Keratinocyte (primary cell): ENCODE data around the gene DRICH1.

Experiments
- EZH2 ChIP-seq: IDR thresholded peaks from one replicate; pipeline ENCODE4 v1.6.1; 2012; ENCODE audit warnings: inconsistent platforms, mild to moderate bottlenecking, low read length, moderate library complexity
- TF ChIP-seq, protein P1 (sequence below), 3 experiments: IDR thresholded peaks in 1 of 3; conservative IDR thresholded peaks in 1 of 3; optimal IDR thresholded peaks in 1 of 3; 2 replicates in 2 of 3; 3 replicates in 1 of 3; pipeline versions ENCODE3 to v1.5.1; 2011; ENCODE audit warnings: low read length in 3 of 3, mild to moderate bottlenecking in 3 of 3, moderate library complexity in 2 of 3, control low read depth in 1 of 3, inconsistent platforms in 1 of 3; ENCODE audit not compliant: insufficient read depth in 2 of 3; ENCODE audit errors: extremely low read depth in 1 of 3

DNA sequence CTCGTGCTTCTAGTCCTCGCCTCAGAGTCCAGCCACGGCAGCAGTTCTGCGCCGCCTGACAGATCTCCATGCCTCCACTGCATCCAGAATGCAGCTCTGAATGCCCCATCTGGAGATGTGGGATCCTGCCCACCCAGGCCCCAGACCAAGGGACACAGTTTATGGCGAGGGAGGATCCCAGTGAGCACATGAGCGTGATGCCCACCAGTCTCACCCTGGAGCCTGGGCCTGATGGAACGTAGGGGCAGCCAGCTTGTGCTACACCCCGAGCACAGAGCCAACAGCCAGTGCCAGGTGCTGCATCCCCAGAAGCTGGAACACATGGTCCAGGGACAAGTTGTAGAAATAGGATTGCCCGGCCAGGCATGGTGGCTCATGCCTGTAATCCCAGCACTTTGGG is 62.4 kb downstream of the DRICH1 start:
- TF ChIP-seq, protein P1, sequence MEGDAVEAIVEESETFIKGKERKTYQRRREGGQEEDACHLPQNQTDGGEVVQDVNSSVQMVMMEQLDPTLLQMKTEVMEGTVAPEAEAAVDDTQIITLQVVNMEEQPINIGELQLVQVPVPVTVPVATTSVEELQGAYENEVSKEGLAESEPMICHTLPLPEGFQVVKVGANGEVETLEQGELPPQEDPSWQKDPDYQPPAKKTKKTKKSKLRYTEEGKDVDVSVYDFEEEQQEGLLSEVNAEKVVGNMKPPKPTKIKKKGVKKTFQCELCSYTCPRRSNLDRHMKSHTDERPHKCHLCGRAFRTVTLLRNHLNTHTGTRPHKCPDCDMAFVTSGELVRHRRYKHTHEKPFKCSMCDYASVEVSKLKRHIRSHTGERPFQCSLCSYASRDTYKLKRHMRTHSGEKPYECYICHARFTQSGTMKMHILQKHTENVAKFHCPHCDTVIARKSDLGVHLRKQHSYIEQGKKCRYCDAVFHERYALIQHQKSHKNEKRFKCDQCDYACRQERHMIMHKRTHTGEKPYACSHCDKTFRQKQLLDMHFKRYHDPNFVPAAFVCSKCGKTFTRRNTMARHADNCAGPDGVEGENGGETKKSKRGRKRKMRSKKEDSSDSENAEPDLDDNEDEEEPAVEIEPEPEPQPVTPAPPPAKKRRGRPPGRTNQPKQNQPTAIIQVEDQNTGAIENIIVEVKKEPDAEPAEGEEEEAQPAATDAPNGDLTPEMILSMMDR (optimal IDR thresholded peaks at IDR 0.05 in 1 of 3, IDR thresholded peaks at IDR 0.05 in 1 of 3, conservative IDR thresholded peaks at IDR 0.05 in 1 of 3; ENCODE audit: extremely low read depth in 1 of 3, insufficient read depth in 2 of 3, low read length in 3 of 3) = no peak
- no peak for TF ChIP-seq EZH2
